Epithelial cell of proximal tubule (primary cell): ENCODE results near the gene F10. TPM values are rescaled to one million over a fixed set of nuclear protein-coding genes. Genes with fewer than 3 reads are reported as not detected.

Experiments
- DNase-seq: peaks from one replicate; pipeline ENCODE4 v3.0.0-alpha.2; 2011; ENCODE audit warnings: low read depth
- H3K4me3 ChIP-seq: 2 replicates; pipeline ENCODE4 v1.5.1; 2011; ENCODE audit warnings: low read depth, mild to moderate bottlenecking, low read length
- total RNA-seq: library from RNA; depleted of rRNA; stranded (reverse); fragments of >200 nt; gene quantifications from 2 replicates; pipeline ENCODE4 v1.2.3, GENCODE V29; 2015
- TF ChIP-seq, protein P1 (sequence below): conservative IDR thresholded peaks from 2 replicates; pipeline ENCODE4 v1.5.1; 2012; ENCODE audit warnings: low read depth, mild to moderate bottlenecking, low read length

The F10 gene
- total RNA-seq, 1 donor from 2014 or later, result 0.12 TPM

DNA sequence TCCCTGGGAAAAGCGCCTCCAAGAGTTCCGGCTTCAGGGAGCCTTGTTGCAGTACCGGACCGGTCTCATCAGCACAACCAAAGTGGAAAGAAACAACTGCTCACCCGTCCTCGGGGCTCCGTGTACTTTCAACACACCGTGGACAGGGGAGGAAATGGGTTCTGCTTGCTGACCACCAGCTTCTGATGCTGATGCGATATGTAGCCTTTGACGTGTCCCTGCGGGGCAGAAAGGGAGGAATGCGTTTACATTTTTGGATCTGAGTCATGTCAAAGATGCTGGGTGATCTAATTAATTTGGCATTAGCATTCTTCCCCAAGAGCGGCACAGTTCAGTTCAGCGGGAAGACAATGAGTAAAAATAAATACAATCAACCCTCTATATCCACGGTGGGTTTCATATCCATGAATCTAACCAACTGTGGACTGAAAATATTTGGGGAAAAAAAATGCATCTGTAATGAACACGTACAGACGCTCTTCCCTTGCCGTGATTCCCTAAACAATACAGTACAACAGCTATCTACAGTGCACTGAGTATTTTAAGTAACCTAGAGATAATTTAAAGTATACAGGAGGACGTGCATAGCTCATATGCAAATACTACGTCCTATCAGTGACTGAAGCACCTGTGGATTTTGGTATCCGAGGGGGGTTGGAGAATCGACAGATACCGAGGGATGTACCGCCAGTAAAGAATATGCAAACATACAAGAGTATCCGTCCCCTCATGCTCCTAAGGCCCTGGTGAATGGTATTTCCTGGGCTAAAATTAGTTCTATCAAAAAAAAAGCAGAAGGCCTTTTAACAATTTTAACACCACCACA, 55.7 kb downstream of the F10 start:
- no peak overlapping the region for H3K4me3 ChIP-seq
- DNase-seq, result no peak
- TF ChIP-seq, protein P1, sequence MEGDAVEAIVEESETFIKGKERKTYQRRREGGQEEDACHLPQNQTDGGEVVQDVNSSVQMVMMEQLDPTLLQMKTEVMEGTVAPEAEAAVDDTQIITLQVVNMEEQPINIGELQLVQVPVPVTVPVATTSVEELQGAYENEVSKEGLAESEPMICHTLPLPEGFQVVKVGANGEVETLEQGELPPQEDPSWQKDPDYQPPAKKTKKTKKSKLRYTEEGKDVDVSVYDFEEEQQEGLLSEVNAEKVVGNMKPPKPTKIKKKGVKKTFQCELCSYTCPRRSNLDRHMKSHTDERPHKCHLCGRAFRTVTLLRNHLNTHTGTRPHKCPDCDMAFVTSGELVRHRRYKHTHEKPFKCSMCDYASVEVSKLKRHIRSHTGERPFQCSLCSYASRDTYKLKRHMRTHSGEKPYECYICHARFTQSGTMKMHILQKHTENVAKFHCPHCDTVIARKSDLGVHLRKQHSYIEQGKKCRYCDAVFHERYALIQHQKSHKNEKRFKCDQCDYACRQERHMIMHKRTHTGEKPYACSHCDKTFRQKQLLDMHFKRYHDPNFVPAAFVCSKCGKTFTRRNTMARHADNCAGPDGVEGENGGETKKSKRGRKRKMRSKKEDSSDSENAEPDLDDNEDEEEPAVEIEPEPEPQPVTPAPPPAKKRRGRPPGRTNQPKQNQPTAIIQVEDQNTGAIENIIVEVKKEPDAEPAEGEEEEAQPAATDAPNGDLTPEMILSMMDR, result no peak

DNA sequence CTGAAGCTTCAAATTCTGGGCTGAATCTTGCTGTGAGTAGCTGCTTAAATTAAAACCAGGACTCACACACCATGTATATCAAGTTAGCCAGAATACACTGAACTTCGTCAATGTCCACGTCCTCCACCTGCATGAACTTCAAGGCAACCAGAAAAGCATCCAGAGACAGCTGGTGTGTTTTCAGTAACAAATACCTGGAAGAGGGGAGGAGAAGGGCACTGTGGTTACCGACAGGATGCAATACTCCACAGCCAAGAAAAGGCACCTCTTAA, 56.2 kb downstream of the F10 start:
- H3K4me3 ChIP-seq, result no peak overlapping the region

DNA sequence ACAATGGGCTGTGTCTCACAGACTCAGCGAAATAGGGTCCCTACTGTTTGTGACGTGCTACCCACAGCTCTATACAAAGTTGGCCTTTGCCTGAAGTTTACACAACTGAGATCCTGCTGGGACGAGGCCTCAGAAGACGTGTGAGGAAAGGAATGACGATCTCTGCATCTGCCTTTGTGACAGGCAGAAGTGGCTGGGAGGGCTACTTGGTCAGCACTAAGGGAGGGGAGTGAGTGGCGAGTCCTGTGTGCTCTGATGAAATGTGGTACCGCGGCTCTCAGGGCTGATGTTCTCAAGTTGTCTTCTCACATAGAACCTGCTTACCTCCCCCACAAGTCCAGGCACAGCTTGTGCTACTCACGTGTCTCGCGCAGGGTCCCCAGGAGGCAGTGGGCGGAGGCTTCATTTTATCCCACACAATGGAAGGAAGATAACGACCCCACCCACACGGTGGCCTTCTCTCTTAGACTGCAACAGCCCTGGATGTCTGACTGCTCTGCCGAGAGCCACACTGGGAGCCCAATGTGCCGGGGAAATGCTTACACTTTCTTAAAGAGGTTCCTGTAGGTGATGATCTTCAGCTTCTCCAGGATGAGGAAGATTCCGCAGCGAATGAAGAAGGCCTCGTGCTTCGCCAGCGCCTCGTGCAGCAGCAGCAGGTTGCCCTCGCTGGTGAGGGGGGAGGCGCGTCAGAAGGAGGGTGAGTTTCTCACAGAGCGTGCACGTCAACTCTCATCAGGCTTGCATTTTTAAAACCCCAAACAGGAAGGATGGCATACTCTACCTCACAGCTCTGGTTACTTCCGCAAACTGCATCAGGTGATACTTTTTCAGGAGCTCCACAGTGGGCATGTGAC, 57.0 kb downstream of the F10 start:
- no peak for DNase-seq

More for the DNA sequence above, 56.2 kb downstream of the F10 start:
- TF ChIP-seq, protein P1, result no peak
- no peak for DNase-seq

DNA sequence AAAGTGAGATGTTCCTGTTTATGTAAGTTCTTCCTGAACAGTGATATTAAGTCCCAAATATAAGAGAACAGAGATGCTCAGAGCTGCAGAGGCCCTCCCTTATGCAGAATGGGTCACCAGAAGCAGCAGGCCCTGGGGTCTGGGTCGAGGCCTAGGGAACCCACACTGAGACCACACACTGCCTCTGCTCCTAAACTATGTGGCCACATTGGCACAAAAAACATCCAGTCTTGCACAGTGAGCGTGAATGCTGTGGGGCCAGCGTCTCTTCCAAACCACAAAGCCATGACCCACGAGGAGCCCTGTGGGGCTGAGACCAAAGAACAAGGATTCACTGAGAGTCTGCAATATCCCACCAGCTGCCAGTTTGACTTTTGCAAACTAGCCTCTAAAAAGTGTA, 59.4 kb downstream of the F10 start:
- TF ChIP-seq, protein P1, result no peak
- no peak overlapping the region for H3K4me3 ChIP-seq
- no peak for DNase-seq

More for the DNA sequence above, 57.0 kb downstream of the F10 start:
- no peak overlapping the region for H3K4me3 ChIP-seq
- TF ChIP-seq, protein P1, result no peak

DNA sequence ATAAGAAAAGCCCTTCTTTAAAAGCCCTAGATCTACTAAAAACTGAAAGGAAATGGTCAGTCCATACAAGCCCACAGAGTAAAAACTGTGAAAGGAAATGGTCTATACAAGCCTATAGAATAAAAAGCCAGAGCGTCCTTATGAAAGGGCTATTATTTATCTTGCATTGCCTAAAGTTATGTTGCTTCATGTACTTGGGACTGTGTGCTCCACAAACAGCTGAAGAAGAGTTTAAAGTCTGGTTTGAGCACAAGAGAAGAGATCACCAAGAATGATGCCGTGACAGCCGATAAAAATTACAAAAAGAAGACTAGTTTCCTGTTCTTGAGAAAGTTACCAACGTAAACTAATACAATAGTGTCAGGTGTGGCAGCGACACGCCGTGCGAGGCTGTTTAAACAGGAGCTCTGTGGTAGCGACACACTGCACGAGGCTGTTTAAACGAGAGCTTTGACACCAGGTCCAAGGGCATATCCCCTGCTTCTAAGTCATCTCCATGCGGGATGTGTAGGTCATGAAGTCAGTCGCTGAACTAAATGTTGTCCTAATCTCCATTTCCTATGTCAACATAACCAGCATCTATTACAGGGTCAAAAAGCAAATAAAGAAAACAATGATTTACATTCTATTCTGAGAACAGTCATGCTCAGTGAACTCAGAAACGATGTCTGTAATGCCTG, 61.0 kb downstream of the F10 start:
- TF ChIP-seq, protein P1, result no peak
- DNase-seq, result no peak
- no peak overlapping the region for H3K4me3 ChIP-seq

DNA sequence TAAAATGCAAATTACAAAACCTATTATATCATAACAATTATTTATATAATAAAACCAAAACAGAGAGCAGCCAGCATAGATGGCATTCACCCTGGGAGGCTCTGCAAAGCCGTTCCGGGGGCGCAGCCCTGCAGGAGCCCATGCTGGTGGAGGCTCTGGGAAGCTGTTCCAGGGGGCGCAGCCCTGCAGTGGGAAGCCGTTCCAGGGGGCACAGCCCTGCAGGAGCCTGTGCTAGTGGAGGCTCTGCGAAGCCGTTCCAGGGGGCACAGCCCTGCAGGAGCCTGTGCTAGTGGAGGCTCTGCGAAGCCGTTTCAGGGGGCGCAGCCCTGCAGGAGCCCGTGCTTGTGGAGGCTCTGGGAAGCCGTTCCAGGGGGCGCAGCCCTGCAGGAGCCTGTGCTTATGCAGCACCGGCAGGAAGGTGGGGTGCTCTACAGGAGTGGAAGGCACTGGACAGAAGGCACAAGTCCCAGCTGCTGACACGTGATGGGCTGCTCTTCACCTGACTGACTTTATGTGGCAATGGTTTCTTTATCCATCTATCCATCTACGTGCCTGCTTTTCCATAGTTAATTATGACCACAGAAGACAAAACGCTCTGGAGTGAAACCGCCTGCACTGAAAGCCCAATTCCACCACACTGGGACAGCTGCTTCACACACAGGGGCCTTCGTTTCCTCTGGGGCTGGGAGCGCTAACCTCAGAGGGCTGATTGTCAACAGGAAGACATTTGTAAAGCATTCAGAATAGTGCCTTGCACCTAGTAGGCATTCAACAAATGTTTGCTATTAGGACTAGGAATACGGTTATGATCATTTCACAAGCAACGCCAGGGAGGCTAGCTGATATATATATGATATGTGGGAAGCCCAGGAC, 62.2 kb downstream of the F10 start:
- TF ChIP-seq, protein P1, result no peak
- H3K4me3 ChIP-seq, result no peak overlapping the region
- DNase-seq, result no peak
